ENCODE data around the gene NT5M.

The NT5M gene

GRCh38 chr17:17320188-17320910 lies 17.2 kb downstream of the NT5M start:
- H2AFZ ChIP-seq (ENCODE audit: insufficient read depth, low read length, poor library complexity): no peak overlapping the region
- H2BK12ac ChIP-seq (ENCODE audit: low read length): no peak overlapping the region
- H3K4me2 ChIP-seq (ENCODE audit: low read length): no peak overlapping the region
- no peak overlapping the region for H3K4me3 ChIP-seq (ENCODE audit: low read depth, low read length)
- H3K79me1 ChIP-seq (ENCODE audit: low read length): no peaks in the 10 kb centered on the region
- H3K36me3 ChIP-seq (ENCODE audit: control insufficient read depth in 1 of 2, insufficient read depth in 2 of 2, low read length in 2 of 2): no peaks in the 10 kb centered on the region
- WGBS (ENCODE audit: extremely low coverage, insufficient coverage, insufficient read length): no CpG with 5 or more reads among the region's 16 CpGs
- no peak overlapping the region for H3K23ac ChIP-seq (ENCODE audit: low read length)
- H3K18ac ChIP-seq (ENCODE audit: low read length): no peak overlapping the region
- no peaks in the 10 kb centered on the region for H3K4me1 ChIP-seq (ENCODE audit: control insufficient read depth in 1 of 2, insufficient read depth in 2 of 2, low read length in 2 of 2)
- no peak overlapping the region for H2BK120ac ChIP-seq (ENCODE audit: insufficient read depth, low read length, poor library complexity)
- no peaks in the 10 kb centered on the region for H3K9me3 ChIP-seq (ENCODE audit: insufficient read depth, low read depth, low read length)
- H2AK5ac ChIP-seq (ENCODE audit: low read length): no peak overlapping the region
- no peaks in the 10 kb centered on the region for H3K27me3 ChIP-seq (ENCODE audit: insufficient read depth, low read length)
- H3K9ac ChIP-seq (ENCODE audit: low read length): no peak overlapping the region
- no peak overlapping the region for H4K91ac ChIP-seq (ENCODE audit: low read depth, low read length)
- H2BK5ac ChIP-seq (ENCODE audit: low read depth, low read length, poor library complexity): no peak overlapping the region
- H4K8ac ChIP-seq (ENCODE audit: low read depth, low read length): no peak overlapping the region
- DNase-seq: no peak
- no peaks in the 10 kb centered on the region for H3K79me2 ChIP-seq (ENCODE audit: control insufficient read depth, insufficient read depth, low read length, poor library complexity)
- no peak overlapping the region for H4K12ac ChIP-seq (ENCODE audit: low read depth, low read length)
- H3K14ac ChIP-seq (ENCODE audit: low read length): no peak overlapping the region
- no peak overlapping the region for H3K4ac ChIP-seq (ENCODE audit: low read depth, low read length)
- H3K27ac ChIP-seq (ENCODE audit: low read depth, low read length): no peak overlapping the region

GRCh38 chr17:17320911-17321220 lies 17.7 kb downstream of the NT5M start:
- Histone ChIP-seq H3K36me3 (ENCODE audit: control insufficient read depth in 1 of 2, insufficient read depth in 2 of 2, low read length in 2 of 2) (no peaks in the 10 kb centered on the region), H3K4ac (ENCODE audit: low read depth, low read length) (no peak overlapping the region), H4K91ac (ENCODE audit: low read depth, low read length) (no peak overlapping the region), H3K23ac (ENCODE audit: low read length) (no peak overlapping the region), H3K27me3 (ENCODE audit: insufficient read depth, low read length) (no peaks in the 10 kb centered on the region), H3K14ac (ENCODE audit: low read length) (no peak overlapping the region), H4K8ac (ENCODE audit: low read depth, low read length) (no peak overlapping the region), H3K18ac (ENCODE audit: low read length) (no peak overlapping the region), H2BK12ac (ENCODE audit: low read length) (no peak overlapping the region), H3K79me1 (ENCODE audit: low read length) (no peaks in the 10 kb centered on the region), H2AFZ (ENCODE audit: insufficient read depth, low read length, poor library complexity) (no peak overlapping the region), H4K12ac (ENCODE audit: low read depth, low read length) (no peak overlapping the region), H3K4me1 (ENCODE audit: control insufficient read depth in 1 of 2, insufficient read depth in 2 of 2, low read length in 2 of 2) (no peaks in the 10 kb centered on the region), H2BK5ac (ENCODE audit: low read depth, low read length, poor library complexity) (no peak overlapping the region), H3K27ac (ENCODE audit: low read depth, low read length) (no peak overlapping the region), H3K4me3 (ENCODE audit: low read depth, low read length) (no peak overlapping the region), H2BK120ac (ENCODE audit: insufficient read depth, low read length, poor library complexity) (no peak overlapping the region), H3K4me2 (ENCODE audit: low read length) (no peak overlapping the region), H3K9ac (ENCODE audit: low read length) (no peak overlapping the region), H3K9me3 (ENCODE audit: insufficient read depth, low read depth, low read length) (peaks cover 1% of the 10 kb centered on the region), H2AK5ac (ENCODE audit: low read length) (no peak overlapping the region), H3K79me2 (ENCODE audit: control insufficient read depth, insufficient read depth, low read length, poor library complexity) (no peaks in the 10 kb centered on the region)
- no CpG with 5 or more reads among the region's 10 CpGs for WGBS (ENCODE audit: extremely low coverage, insufficient coverage, insufficient read length)
- no peak for DNase-seq

- Histone ChIP-seq H3K79me1 (ENCODE audit: low read length) (no peaks in the 10 kb centered on the region), H4K8ac (ENCODE audit: low read depth, low read length) (no peak overlapping the region), H3K36me3 (ENCODE audit: control insufficient read depth in 1 of 2, insufficient read depth in 2 of 2, low read length in 2 of 2) (no peaks in the 10 kb centered on the region), H3K9me3 (ENCODE audit: insufficient read depth, low read depth, low read length) (peaks cover 1% of the 10 kb centered on the region), H2BK5ac (ENCODE audit: low read depth, low read length, poor library complexity) (no peak overlapping the region), H2BK120ac (ENCODE audit: insufficient read depth, low read length, poor library complexity) (no peak overlapping the region), H3K4ac (ENCODE audit: low read depth, low read length) (no peak overlapping the region), H3K23ac (ENCODE audit: low read length) (no peak overlapping the region), H3K9ac (ENCODE audit: low read length) (no peak overlapping the region), H3K4me3 (ENCODE audit: low read depth, low read length) (no peak overlapping the region), H2AK5ac (ENCODE audit: low read length) (no peak overlapping the region), H3K79me2 (ENCODE audit: control insufficient read depth, insufficient read depth, low read length, poor library complexity) (no peaks in the 10 kb centered on the region), H3K27ac (ENCODE audit: low read depth, low read length) (no peak overlapping the region), H3K27me3 (ENCODE audit: insufficient read depth, low read length) (no peaks in the 10 kb centered on the region), H3K4me1 (ENCODE audit: control insufficient read depth in 1 of 2, insufficient read depth in 2 of 2, low read length in 2 of 2) (no peaks in the 10 kb centered on the region), H4K12ac (ENCODE audit: low read depth, low read length) (no peak overlapping the region), H4K91ac (ENCODE audit: low read depth, low read length) (no peak overlapping the region), H3K14ac (ENCODE audit: low read length) (no peak overlapping the region), H3K18ac (ENCODE audit: low read length) (no peak overlapping the region), H2AFZ (ENCODE audit: insufficient read depth, low read length, poor library complexity) (no peak overlapping the region), H2BK12ac (ENCODE audit: low read length) (no peak overlapping the region), H3K4me2 (ENCODE audit: low read length) (no peak overlapping the region)
- no CpG with 5 or more reads among the region's 11 CpGs for whole genome bisulfite sequencing (ENCODE audit: extremely low coverage, insufficient coverage, insufficient read length)
- no peak for DNase-seq
These were observed 18.3 kb downstream of the NT5M start for GRCh38 chr17:17321356-17322025.

GRCh38 chr17:17322516-17323510 lies 19.6 kb downstream of the NT5M start:
- Histone ChIP-seq H3K18ac (ENCODE audit: low read length) (no peak overlapping the region), H2BK5ac (ENCODE audit: low read depth, low read length, poor library complexity) (no peak overlapping the region), H4K91ac (ENCODE audit: low read depth, low read length) (no peak overlapping the region), H3K79me1 (ENCODE audit: low read length) (no peaks in the 10 kb centered on the region), H3K27me3 (ENCODE audit: insufficient read depth, low read length) (no peaks in the 10 kb centered on the region), H3K4me2 (ENCODE audit: low read length) (no peak overlapping the region), H3K4me1 (ENCODE audit: control insufficient read depth in 1 of 2, insufficient read depth in 2 of 2, low read length in 2 of 2) (no peaks in the 10 kb centered on the region), H3K79me2 (ENCODE audit: control insufficient read depth, insufficient read depth, low read length, poor library complexity) (no peaks in the 10 kb centered on the region), H3K23ac (ENCODE audit: low read length) (no peak overlapping the region), H3K9me3 (ENCODE audit: insufficient read depth, low read depth, low read length) (peaks cover 1% of the 10 kb centered on the region), H3K4me3 (ENCODE audit: low read depth, low read length) (no peak overlapping the region), H2AK5ac (ENCODE audit: low read length) (no peak overlapping the region), H2BK12ac (ENCODE audit: low read length) (no peak overlapping the region), H3K14ac (ENCODE audit: low read length) (no peak overlapping the region), H2BK120ac (ENCODE audit: insufficient read depth, low read length, poor library complexity) (no peak overlapping the region), H4K12ac (ENCODE audit: low read depth, low read length) (no peak overlapping the region), H3K27ac (ENCODE audit: low read depth, low read length) (no peak overlapping the region), H3K36me3 (ENCODE audit: control insufficient read depth in 1 of 2, insufficient read depth in 2 of 2, low read length in 2 of 2) (no peaks in the 10 kb centered on the region), H3K9ac (ENCODE audit: low read length) (no peak overlapping the region), H3K4ac (ENCODE audit: low read depth, low read length) (no peak overlapping the region), H2AFZ (ENCODE audit: insufficient read depth, low read length, poor library complexity) (no peak overlapping the region), H4K8ac (ENCODE audit: low read depth, low read length) (no peak overlapping the region)
- DNase-seq: no peak
- no CpG with 5 or more reads among the region's 21 CpGs for WGBS (ENCODE audit: extremely low coverage, insufficient coverage, insufficient read length)
